ENCODE results near the gene CCDC43.
"Not testable (repeated sequence)": the region's sequence is repeated elsewhere in the genome, so short reads cannot be mapped to it uniquely, and the experiment has no call there.

Gene CCDC43

GRCh38 chr17:44666006-44666405 lies 23.6 kb downstream of the CCDC43 start:
- no peak for DNase-seq

- DNase-seq = no peak
Observed at GRCh38 chr17:44664867-44665266, 24.7 kb downstream of the CCDC43 start.

- DNase-seq = no peak
Observed at GRCh38 chr17:44663095-44663494, 26.5 kb downstream of the CCDC43 start.

DNA sequence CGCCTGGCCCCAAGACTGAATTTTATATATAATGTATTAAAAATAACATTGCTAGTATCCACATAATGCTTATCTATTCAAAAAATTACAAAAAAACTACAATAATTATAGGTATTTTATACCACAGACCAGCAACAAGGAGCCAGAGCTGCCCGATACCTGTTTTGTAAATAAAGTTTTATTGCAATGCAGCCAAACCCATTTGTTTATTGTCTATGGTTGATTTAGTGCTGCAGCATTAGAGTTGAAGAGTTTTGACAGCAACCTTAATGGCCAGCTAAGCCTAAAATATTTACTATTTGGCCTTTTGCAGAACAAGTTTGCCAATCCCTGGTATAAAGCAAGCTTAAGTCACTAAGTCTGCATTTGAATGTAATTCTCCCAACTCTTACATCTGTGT lies 27.7 kb downstream of the CCDC43 start:
- no peak for DNase-seq

DNA sequence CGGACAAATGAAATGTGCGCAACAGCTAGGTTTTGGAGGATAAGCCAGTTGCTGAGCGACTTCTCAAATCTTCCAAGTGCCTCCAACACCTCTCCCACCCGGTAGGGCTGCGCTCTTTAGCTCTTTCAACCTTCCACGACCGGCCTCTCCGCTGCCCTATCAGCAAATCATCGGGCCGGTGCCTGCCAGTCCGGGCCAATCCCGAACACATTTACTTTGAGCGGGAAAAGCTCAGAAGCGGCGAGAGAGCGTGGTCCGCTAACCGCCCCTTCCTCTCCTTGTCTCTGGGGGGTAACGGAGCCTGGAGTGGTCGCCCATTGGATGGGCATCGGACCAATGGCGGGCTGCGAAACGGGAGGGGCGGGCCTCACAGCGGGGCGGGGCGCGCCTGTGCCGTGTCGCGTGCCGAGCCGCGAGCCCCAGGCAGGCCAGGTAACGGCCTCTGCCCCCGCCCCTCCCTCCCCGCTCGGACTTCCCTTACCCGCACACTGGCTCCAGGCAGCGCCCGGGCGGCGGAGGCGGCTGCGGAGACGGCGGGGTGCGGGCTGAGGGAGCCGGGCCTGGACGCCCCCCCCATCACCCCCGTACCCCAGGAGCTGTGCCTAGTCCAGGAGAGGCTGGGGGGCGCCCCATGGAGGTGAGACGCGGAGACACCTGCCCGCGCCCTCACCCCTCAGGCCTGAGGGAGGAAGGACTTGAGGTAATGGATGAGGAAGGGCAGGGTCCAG lies 33.4 kb downstream of the CCDC43 start, which contains the start of gene MEIOC:
Gene MEIOC (plus strand): TSS at position 486 of the 728 bp plus-strand sequence. CDS start 146 bp downstream, at position 632.
- DNase-seq = no peak

GRCh38 chr17:44653954-44654353 lies 35.6 kb downstream of the CCDC43 start:
- DNase-seq = no peak

GRCh38 chr17:44653384-44653783 lies 36.2 kb downstream of the CCDC43 start:
- DNase-seq = no peak

GRCh38 chr17:44652727-44653126 lies 36.8 kb downstream of the CCDC43 start:
- no peak for DNase-seq

- no peak for DNase-seq
Observed at GRCh38 chr17:44651228-44651627, 38.3 kb downstream of the CCDC43 start.

GRCh38 chr17:44648963-44649362 lies 40.6 kb downstream of the CCDC43 start:
- DNase-seq = no peak

DNA sequence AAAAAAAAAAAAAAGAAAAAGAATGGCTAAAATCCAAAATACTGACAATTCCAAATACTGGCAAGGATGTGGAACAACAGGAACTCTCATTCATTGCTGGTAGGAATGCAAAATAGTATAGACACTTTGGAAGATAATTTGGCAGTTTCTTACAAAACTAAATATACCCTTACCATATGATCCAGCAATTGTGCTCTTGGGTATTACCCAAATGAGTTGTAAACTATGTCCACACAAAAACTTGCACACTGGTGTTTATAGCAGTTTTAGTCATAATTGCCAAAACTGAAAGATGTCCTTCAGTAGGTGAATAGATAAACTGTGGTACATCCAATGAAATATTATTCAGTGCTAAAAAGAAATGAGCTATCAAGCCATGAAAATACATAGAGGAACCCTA lies 41.8 kb downstream of the CCDC43 start:
- no peak for DNase-seq

- no peak for DNase-seq
Observed at GRCh38 chr17:44646280-44646679, 43.3 kb downstream of the CCDC43 start.

DNA sequence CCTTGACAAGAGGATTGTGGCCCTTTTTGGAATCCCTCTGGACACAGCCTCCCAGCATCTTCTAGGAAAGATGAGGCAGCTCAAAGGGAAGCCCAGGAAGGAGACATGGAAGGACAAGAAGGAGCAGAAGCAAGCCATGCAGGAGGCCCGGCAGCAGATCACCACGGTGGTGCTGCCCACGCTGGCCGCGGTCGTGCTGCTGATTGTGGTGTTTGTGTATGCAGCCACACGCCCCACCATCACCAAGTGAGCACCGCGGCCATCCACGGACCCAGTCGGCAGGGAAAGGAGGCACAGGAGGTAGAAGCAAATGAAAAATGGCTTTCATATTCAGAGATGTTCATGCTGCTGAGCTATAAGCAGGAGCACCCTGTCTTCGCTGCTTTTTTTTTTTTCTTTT lies 44.2 kb downstream of the CCDC43 start:
- no peak for DNase-seq

GRCh38 chr17:44642834-44643233 lies 46.7 kb downstream of the CCDC43 start:
- no peak for DNase-seq

- no peak for DNase-seq
Observed at GRCh38 chr17:44637066-44637465, 52.5 kb downstream of the CCDC43 start.

- DNase-seq = no peak
Observed at GRCh38 chr17:44636562-44636961, 53.0 kb downstream of the CCDC43 start.

GRCh38 chr17:44634401-44634800 lies 55.2 kb downstream of the CCDC43 start:
- not testable (repeated sequence) for DNase-seq

- no peak for DNase-seq
Observed at GRCh38 chr17:44633998-44634397, 55.6 kb downstream of the CCDC43 start.

DNA sequence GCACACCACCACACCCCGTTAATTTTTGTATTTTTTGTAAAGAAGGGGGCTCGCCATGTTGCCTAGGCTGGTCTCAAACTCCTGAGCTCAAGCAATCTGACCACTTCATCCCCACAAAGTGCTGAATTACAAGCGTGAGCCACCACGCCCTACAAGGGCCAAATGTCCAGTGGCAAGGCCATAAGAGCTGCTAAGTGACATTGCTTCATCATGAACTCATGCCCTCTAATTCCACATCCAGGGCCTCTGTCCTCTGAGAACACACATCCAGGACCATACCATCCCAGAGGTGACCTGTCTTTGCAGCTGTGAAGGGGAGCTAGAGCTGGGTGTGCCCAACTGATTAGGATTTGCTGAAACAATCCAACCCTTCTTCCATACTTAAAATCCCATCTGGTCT lies 58.9 kb downstream of the CCDC43 start:
- no peak for DNase-seq

- no peak for DNase-seq
Observed at GRCh38 chr17:44629314-44629713, 60.3 kb downstream of the CCDC43 start.

DNA sequence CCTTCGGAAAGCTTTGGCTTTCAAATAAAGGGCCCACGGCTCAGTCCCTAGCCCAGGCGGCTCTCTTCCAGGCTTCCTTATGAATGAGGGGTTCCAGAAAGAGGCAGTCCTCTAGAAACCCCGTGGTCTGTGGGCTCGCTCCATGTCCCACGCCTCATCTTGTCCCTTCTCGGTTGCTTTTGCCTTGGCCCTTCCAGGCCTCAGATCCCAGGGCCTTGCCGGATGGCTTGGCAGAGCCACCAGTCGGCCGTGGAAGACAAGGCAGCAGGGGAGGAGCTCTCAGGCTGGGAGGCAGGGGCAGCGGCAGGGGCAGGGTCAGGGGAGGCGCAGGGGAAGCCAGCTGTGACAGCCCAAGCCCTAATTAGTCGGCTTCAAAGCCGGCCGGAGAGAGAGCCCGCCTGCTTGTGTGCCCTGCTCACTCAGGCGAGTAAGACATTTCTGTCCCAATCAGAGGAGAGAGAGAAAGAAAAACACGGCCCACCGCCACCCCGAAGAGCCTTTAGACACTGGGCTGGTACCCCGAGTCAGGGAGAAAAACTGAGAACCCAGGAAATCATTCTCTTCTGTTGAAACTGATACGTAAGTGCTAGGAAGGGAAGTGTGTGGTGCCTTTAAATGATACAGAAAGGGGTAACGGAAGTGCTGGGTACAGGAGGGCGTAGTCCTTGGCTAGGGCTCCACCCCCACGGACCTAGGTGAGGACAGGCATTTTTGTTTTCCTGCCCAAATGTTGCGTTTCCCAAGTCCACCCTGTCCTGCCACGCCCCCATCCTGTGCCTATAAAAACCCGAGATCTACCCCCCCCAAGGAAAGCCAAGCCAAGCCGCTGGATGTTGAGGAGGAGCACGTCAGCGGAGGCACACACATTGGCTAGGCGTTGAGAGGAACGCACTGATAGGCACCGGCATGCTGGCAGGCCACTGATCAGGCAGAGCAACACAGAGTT lies 61.1 kb downstream of the CCDC43 start:
- peak in 7 of 14 donors; percentile 8 to 50 (median 25) for DNase-seq

DNA sequence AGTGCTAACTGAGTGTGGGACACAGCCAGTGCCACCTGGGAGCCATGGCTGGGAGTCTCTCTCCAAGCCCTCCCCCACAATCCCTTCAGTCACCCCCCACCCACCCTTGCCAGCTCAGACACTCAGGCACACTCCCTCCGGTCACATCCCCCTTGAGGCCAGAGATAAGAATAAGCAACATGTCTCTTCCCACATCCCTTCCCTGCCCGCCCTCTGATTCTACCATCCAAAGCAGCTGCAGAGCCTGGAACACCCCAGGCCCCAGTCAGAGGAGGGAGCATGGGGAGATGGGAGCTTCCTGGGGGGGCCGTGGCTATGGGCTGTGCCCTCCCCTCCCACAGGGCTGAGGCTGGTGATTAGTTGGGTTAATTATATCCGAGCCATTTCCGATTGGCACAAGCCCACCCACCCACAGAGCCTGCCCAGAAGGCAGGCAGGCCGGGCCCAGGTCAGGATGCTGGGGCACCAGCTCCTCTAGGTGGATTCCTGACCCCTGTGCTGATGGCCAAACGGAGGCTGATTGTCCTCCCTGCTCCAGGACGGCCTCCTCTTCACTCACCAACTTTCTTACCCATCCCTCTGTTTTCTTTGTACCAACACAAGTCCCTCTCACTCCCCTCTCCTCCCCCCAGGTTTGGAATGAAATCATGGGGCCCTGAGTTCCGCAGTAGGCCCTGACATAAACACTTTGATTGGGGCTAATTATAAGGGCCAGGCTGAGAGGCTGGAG lies 61.9 kb downstream of the CCDC43 start:
- no peak for DNase-seq
